ENCODE measurements around the gene RIPOR2.

Gene RIPOR2

DNA sequence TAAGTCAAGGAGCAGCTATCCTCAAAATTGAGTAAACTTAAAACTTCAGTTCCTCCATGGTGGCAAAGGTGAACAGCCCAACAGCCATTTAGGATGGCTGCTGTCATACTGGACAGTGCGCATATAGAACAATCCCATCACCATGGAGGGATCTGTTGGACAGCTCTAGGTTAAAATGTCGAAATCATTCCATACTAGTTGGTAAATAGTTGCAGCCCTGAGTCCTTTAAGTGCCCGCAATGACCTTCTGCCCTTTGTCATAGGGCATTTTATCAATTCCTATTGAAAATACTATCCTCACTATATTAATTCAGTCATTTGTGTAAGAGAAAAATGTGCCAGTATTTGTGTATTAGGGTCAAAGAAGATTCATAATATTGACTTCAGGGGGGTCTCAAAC lies 128.2 kb downstream of the RIPOR2 start:
- no peak for DNase-seq (ENCODE audit: low read depth, low spot score)
- H3K9me3 ChIP-seq (ENCODE audit: low read depth, low read length): no peaks in the 10 kb centered on the region

DNA sequence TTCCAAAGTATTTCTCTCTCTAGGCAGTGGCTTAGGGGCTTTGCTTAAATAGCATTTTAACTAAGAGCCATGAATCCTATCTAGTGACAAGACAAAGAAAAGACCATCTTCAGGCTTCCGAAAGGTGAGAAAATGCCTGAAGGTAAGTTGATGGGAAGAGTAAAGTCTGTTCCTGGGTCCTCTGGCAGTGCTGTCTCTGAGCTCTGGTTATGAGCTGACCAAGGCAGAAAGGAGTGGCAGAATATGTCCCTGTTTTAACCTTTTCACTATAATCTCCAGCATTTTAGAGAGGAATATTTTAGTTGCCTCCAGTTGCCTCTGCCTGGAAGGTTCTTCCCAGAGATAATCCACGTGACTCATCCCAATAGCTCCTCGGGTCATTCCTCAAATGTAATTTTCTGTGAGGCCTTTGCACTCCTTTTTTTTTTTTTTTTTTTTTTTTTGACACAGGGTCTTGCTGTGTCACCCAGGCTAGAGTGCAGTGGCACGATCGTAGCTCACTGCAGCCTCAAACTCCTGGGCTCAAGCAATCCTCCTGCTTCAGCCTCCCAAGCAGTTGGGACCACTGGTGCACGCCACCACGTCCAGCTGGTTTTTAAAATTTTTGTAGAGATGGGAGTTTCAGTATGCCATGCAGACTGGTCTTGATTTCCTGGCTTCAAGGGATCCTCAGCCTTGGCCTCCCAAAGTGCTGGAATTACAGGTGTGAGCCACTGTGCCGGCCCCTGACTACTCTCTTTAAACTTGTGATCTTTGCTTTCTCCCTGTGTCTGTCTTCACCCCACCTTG lies 133.3 kb downstream of the RIPOR2 start:
- TF ChIP-seq FOXP2 (optimal IDR thresholded peaks at IDR 0.05; ENCODE audit: control extremely low read depth, extremely low read length, insufficient read depth) (no peak), EZH2 (IDR thresholded peaks at IDR 0.05) (no peak), POLR2AphosphoS5 (IDR thresholded peaks at IDR 0.05; ENCODE audit: borderline replicate concordance, low read depth, low read length) (no peak)
- DNase-seq (ENCODE audit: low read depth, low spot score): no peak
- Histone ChIP-seq H3K9ac (ENCODE audit: insufficient read length) (no peak overlapping the region), H3K36me3 (ENCODE audit: insufficient read depth, low read length) (no peaks in the 10 kb centered on the region), H3K4me3 (no peak overlapping the region), H3K27ac (no peak overlapping the region), H3K9me3 (ENCODE audit: low read depth, low read length) (no peaks in the 10 kb centered on the region)

More for the DNA sequence above, 128.2 kb downstream of the RIPOR2 start:
- TF ChIP-seq FOXP2 (optimal IDR thresholded peaks at IDR 0.05; ENCODE audit: control extremely low read depth, extremely low read length, insufficient read depth): no peak
- no peak for TF ChIP-seq POLR2AphosphoS5 (IDR thresholded peaks at IDR 0.05; ENCODE audit: borderline replicate concordance, low read depth, low read length)
- TF ChIP-seq EZH2 (IDR thresholded peaks at IDR 0.05): no peak
- no peak overlapping the region for H3K27ac ChIP-seq
- H3K9ac ChIP-seq (ENCODE audit: insufficient read length): no peak overlapping the region
- no peak overlapping the region for H3K4me3 ChIP-seq
- no peaks in the 10 kb centered on the region for H3K36me3 ChIP-seq (ENCODE audit: insufficient read depth, low read length)

DNA sequence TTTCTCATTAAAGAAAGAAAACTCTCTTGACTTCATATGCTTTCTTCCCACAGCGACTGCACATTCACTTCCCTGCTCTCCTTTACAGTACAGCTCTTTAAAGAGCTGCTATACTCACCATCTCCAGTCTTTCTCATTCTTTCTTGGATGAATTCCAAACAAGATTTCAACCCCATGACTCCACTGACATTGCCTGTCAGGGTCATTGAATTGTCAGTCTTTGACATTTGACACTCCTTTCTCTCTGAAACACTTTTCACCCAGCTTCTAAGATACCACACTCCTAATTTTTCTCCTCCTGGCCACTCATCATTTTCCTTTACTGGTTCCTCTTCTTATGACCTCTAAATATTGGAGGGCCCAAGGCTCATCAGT lies 136.2 kb downstream of the RIPOR2 start:
- Histone ChIP-seq H3K27ac (no peak overlapping the region), H3K4me3 (no peak overlapping the region), H3K9me3 (ENCODE audit: low read depth, low read length) (no peaks in the 10 kb centered on the region), H3K36me3 (ENCODE audit: insufficient read depth, low read length) (no peaks in the 10 kb centered on the region), H3K9ac (ENCODE audit: insufficient read length) (no peak overlapping the region)
- TF ChIP-seq FOXP2 (optimal IDR thresholded peaks at IDR 0.05; ENCODE audit: control extremely low read depth, extremely low read length, insufficient read depth) (no peak), EZH2 (IDR thresholded peaks at IDR 0.05) (no peak), POLR2AphosphoS5 (IDR thresholded peaks at IDR 0.05; ENCODE audit: borderline replicate concordance, low read depth, low read length) (no peak)
- DNase-seq (ENCODE audit: low read depth, low spot score): no peak

DNA sequence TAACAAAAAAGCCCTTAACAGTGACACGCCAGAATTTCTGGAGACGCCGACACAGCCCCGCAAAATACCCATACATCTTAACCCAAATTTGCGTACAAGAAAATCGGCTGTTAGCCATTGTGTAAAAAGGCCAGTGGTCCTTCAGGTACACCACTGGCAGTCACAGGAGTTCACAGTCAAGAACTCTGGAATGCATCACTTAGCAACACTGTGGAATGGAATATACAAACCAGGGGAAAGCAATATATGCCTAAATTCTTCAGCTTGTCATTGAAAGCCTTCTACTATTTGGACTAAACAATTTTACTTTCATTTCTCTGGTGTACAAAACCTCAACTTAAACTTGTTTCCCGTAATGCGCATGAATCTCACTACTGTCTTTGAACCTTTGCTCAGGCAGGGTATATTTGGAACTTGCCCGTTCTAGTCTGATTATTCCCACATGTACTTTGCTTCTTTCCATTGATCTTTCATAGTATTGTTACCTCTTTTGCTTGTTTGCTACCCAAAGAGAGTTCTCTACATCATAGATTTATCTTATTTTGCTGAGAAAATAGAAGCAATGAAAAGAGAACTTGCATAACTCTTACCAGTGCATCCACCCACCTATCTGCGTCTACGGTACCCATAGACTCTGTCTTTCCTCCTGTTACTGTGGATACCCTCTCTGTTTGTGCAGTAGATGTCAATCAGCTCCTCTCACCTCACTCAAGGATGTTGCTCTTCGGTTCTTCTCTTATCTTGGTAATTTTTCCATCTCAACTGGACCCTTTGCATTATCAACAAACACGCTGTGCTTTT lies 136.8 kb downstream of the RIPOR2 start, which contains the start of gene ARMH2:
TSS of gene ARMH2 (minus strand) at position 178 of the 801 bp plus-strand sequence. CDS start at position 118, 60 bp downstream.
- no peak within 1 kb of the TSS for H3K9ac ChIP-seq (ENCODE audit: insufficient read length)
- no peak for DNase-seq (ENCODE audit: low read depth, low spot score)
- H3K9me3 ChIP-seq (ENCODE audit: low read depth, low read length): no peaks in the 10 kb centered on the region
- H3K4me3 ChIP-seq: peak within 1 kb of the TSS; percentile 70
- H3K27ac ChIP-seq: peak within 1 kb of the TSS; percentile 67; the same call in 1 of the 2 replicates
- TF ChIP-seq FOXP2 (optimal IDR thresholded peaks at IDR 0.05; ENCODE audit: control extremely low read depth, extremely low read length, insufficient read depth): no peak
- TF ChIP-seq EZH2 (IDR thresholded peaks at IDR 0.05): no peak
- no peak for TF ChIP-seq POLR2AphosphoS5 (IDR thresholded peaks at IDR 0.05; ENCODE audit: borderline replicate concordance, low read depth, low read length)
- no peaks in the 10 kb centered on the region for H3K36me3 ChIP-seq (ENCODE audit: insufficient read depth, low read length)

DNA sequence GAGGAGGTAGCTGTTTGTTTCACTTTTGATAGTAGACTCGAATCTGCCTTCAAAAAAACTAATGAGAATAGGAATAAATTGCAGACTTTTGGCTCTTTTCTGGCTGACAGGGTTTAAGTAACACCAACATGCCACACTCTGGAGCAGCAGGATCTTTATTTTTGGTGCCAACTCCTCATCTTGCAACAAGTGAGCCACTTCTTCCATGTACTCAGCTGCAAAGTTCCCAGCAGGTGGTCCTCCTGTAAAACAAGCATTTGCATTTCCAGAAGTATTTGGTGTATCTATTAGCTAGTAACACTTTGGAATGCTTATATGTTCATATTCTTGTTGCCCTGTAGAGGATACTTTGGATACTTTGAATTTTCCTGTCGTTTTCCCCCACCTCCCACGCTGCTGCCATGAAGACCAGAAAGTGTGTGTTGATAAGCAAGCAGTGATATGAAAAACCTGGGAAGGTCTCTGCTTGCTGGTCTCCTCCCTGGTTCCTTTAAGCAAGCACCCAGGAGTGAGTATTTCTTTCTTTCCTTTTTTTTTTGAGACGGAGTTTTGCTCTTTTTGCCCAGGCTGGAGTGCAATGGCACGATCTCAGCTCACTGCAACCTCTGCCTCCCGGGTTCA lies 138.1 kb downstream of the RIPOR2 start:
- TF ChIP-seq FOXP2 (optimal IDR thresholded peaks at IDR 0.05; ENCODE audit: control extremely low read depth, extremely low read length, insufficient read depth) (no peak), POLR2AphosphoS5 (IDR thresholded peaks at IDR 0.05; ENCODE audit: borderline replicate concordance, low read depth, low read length) (no peak; the same call in 1 of the 2 replicates), EZH2 (IDR thresholded peaks at IDR 0.05) (no peak)
- DNase-seq (ENCODE audit: low read depth, low spot score): peak; percentile 86
- Histone ChIP-seq H3K9ac (ENCODE audit: insufficient read length) (no peak overlapping the region), H3K9me3 (ENCODE audit: low read depth, low read length) (no peaks in the 10 kb centered on the region), H3K4me3 (peak overlapping the region; percentile 70), H3K36me3 (ENCODE audit: insufficient read depth, low read length) (no peaks in the 10 kb centered on the region), H3K27ac (peak overlapping the region; percentile 67)

DNA sequence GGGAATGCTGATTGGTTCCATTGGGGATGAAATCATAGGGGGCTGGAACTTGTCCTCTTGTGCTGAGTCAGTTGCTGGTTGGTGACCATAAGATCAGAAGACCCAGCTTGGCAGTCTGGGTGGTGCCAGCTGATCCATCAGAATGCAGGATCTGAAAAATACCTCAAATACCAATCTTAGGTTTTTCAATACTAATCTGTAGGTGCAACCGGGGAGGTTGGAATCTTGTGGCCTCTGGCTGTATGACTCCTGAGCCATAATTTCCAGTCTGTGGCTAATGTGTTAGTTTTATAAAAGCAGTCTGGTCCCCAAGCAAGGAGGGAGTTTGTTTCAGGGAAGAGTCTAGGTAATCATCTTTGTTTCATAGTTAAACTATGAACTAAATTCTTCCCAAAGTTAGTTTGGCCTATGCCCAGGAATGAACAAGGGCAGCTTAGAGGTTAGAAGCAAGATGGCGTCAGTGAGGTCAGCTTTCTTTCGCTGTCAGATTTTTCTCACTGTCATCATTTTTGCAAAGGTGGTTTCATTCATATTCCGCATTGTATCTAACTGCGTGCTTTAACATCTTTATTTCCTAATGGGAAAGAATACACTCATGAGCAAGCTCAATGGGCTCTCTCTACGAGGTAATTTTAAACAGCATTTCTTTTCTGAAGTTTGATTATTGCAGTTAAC lies 139.0 kb downstream of the RIPOR2 start:
- Histone ChIP-seq H3K36me3 (ENCODE audit: insufficient read depth, low read length) (no peaks in the 10 kb centered on the region), H3K27ac (peak overlapping the region; percentile 67), H3K9me3 (ENCODE audit: low read depth, low read length) (no peaks in the 10 kb centered on the region), H3K4me3 (peak overlapping the region; percentile 70), H3K9ac (ENCODE audit: insufficient read length) (no peak overlapping the region)
- DNase-seq (ENCODE audit: low read depth, low spot score): no peak
- TF ChIP-seq FOXP2 (optimal IDR thresholded peaks at IDR 0.05; ENCODE audit: control extremely low read depth, extremely low read length, insufficient read depth) (no peak), EZH2 (IDR thresholded peaks at IDR 0.05) (no peak), POLR2AphosphoS5 (IDR thresholded peaks at IDR 0.05; ENCODE audit: borderline replicate concordance, low read depth, low read length) (no peak)

DNA sequence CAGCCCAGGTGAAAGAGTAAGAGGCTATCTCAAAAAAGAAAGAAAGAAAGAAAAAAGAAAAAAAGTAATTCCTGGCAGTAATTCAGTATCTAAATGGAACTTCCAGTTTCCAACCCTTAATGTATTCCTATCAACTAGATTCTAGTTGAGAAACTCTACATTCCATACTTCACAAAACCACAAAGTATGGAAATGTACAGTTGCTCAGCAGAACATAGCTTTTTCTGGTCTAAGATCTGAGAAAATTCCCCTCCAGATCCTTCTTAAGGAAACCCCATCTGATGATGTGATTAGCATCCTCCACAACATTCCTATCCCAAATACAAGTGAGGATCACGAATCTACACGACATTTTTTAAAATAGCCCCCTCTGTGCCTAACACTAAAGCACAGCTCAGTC lies 140.7 kb downstream of the RIPOR2 start:
- peak overlapping the region; percentile 49; the same call in 1 of the 2 replicates for H3K27ac ChIP-seq
- DNase-seq (ENCODE audit: low read depth, low spot score): no peak
- no peak for TF ChIP-seq EZH2 (IDR thresholded peaks at IDR 0.05)
- TF ChIP-seq POLR2AphosphoS5 (IDR thresholded peaks at IDR 0.05; ENCODE audit: borderline replicate concordance, low read depth, low read length): no peak
- TF ChIP-seq FOXP2 (optimal IDR thresholded peaks at IDR 0.05; ENCODE audit: control extremely low read depth, extremely low read length, insufficient read depth): no peak
- H3K9ac ChIP-seq (ENCODE audit: insufficient read length): no peak overlapping the region
- H3K36me3 ChIP-seq (ENCODE audit: insufficient read depth, low read length): no peaks in the 10 kb centered on the region
- H3K4me3 ChIP-seq: no peak overlapping the region
- H3K9me3 ChIP-seq (ENCODE audit: low read depth, low read length): no peaks in the 10 kb centered on the region
